NCI-H2227 treated with DMSO at 0.1 percent for 48 hours (cell line): ENCODE data around the gene CEP250.
"Not testable (repeated sequence)": the region's sequence is repeated elsewhere in the genome, so short reads cannot be mapped to it uniquely, and the experiment has no call there.

Experiments used
- DNase-seq: peaks from one replicate; lab custom pipeline; 2025; lab: John Stamatoyannopoulos, UW

The CEP250 gene

DNA sequence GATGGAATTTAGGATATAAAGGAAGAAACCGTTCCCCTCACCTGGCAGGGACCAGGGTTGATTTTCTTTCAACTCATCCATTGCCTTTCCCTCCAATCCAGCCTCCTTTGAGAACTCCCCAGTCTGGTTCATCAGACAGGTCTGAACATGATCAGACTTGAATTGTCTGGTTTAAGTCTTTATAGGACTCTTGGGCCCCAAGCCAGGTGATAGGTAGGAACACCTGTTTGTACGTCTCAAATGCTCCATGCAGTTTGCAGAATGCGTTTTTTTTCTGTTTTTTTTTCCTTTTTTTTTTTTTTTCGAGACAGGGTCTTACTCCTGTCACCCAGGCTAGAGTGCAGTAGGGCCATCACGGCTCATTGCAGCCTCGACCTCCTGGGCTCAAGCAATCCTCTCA, 4.1 kb upstream of the CEP250 start:
- no peak for DNase-seq

DNA sequence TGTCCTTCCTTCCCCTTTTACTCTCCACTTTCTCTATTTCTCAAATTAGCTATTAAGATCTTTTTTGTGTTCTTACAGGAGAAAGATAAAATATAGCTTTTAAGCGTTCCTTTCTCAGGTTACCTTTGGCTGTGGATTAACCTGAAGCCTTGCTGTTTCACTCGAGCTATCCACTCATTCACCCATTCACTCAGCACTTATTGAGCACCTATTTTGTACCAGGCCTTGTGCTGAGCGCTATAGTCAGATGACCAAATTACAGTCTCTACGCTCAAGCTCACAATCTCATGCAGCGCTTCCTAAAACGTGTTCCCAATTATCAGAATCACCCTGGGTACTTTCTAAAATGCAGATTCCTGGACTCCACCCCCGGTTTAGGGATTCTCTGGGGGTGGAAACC, 1.8 kb upstream of the CEP250 start:
- no peak for DNase-seq

DNA sequence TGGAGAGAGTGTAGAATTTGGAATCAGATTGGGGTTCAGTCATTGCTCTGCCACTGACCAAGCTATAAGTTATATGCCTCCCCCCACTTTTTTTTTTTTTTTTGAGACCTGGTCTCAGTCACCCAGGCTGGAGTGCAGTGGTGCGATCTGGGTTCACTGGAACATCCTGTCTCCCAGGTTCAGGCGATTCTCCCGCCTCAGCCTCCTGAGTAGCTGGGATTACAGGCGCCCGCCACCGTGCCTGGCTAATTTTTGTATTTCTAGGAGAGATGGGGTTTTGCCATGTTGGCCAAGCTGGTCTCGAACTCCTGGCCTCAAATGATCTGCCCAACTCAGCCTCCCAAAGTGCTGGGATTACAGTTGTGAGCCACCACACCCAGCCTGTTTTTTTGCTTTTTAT, 1.3 kb downstream of the CEP250 start:
- DNase-seq = not testable (repeated sequence)

DNA sequence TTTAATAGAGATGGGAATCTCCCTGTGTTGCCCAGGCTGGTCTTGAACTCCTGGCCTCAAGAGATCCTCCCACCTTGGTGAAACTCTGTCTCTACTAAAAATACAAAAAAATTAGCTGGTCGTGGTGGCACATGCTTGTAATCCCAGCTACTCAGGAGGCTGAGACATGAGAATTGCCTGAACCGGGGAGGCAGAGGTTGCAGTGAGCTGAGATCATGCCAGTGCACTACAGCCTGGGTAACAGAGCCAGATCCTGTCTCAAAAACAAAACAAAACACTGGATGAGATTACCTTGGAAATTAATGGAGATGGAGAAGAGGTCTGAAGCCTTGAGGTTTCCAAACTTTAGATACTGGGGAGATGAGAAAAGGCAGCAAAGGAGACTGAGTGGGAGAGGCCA, 2.1 kb downstream of the CEP250 start:
- not testable (repeated sequence) for DNase-seq

DNA sequence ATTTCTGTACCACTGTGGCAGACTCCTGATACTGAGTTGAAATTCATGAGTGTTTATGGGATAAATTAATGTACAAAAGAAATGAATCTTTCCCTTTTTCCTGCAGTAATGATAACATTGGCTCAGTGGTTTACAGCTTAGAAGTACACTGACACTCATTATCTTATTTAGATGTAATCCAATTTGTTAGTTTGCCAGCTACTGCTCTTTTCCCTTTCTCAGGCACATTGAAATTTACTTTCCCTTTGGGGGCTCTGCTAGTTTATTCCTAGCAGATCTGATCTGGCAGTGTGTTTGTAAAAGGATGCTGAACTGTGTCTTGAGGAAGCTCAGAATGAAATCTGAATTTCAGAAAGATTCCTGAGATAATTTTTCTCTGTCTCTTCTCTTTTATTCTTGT, 3.0 kb downstream of the CEP250 start:
- no peak for DNase-seq

DNA sequence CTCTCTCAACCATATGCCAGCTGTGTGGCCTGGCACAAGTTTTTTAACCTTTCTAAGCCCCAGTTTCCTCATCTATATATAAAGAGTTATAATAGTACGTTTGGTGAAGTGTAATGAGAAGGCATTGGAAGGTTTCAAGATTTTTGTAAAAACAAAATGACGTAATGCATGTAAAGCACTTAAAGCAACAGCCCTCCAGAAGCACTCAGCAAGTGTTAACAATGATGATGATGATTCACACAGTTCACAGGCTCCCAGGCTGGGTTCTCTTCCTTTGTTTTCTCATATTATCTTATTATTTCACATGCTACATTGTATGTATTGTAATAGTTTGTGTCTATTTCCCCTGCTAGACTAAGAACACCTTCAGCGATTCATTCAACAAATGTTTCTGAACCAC, 6.2 kb downstream of the CEP250 start:
- no peak for DNase-seq

DNA sequence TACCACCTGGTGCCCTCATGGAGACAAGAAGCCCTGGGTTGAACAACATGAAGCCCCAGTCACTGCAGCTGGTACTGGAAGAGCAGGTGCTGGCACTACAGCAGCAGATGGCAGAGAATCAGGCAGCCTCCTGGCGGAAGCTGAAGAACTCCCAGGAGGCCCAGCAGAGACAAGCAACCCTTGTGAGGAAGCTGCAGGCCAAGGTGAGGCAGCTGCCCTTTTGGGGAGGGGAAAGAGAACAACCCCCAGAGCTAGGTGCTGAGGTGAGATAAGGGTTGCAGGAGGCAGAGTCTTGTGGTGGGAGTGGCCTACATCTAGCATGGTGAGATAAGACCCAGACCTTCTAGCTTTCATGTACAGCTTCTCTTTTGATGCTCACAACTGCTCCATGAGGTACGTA, 7.0 kb downstream of the CEP250 start:
- DNase-seq = no peak

DNA sequence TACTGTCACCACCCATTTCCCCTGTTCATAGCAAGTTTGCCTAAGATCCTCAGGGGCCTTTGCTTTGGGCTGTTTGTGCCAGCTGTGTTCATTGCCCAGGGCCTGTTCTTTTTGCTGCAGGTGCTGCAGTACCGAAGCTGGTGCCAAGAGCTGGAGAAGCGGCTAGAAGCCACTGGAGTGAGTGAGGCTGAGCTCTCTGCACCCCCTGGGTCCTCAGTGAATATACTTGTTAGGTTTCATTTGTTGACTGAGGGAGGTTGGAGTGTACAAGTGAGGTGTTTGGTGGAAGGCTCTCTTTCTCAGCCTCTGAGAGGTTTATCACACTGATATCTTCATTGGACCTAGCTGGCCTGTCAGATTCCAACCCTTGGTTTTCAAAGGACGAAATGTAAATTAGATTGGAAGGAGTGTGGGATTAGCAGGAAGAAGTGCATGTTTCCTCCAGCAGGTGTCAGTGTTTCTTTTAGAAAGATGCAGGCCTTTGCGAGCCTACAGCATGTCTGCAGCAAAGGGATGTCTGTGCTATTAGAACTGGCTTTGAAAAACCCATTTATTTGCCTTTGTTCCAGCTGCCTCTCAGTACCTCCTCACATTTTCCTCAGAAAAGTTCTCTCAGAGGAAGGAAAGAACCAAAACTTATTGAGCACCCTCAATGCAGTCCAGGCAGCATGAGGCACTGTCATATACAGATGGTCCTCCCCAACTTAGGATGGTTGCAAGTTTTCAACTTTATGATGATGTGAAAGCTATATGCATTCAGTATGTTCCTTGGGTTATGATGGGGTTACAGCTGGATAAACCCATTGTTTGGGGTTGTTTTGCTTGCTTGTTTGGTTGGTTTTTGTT, 8.3 kb downstream of the CEP250 start:
- peak; percentile 62 for DNase-seq

DNA sequence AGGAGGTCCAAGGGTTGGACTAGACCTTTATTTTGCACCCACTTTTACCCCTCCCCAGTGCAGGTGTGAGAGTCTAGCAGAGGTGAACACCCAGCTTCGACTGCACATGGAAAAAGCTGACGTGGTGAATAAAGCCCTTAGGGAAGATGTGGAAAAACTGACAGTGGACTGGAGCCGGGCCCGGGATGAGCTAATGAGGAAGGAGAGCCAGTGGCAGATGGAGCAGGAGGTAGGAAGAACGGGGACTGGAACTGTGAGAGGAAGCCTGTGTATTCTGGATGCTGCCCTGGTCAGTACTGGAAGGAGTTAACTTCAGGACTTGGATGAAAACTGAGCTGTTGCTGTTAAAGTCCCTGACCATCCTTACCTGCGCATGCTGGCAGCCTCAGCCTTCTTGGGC, 10.6 kb downstream of the CEP250 start:
- DNase-seq = no peak

DNA sequence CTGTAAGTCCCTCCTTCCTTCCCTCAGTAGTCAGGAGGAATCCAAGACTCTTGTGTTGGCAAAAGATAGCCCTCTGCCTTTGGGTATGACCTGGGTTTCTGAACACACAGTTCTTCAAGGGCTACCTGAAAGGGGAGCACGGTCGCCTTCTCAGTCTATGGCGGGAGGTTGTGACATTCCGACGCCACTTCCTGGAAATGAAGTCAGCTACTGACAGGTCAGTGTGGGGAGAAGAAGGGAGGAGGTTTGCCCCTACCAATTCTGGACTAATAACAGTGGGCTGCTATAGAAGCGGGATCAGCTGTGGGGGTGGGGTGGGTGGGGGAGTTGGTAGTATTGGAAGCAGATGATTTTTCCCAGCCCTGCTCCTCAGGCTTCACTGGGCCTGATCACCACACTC, 11.5 kb downstream of the CEP250 start:
- DNase-seq = no peak

DNA sequence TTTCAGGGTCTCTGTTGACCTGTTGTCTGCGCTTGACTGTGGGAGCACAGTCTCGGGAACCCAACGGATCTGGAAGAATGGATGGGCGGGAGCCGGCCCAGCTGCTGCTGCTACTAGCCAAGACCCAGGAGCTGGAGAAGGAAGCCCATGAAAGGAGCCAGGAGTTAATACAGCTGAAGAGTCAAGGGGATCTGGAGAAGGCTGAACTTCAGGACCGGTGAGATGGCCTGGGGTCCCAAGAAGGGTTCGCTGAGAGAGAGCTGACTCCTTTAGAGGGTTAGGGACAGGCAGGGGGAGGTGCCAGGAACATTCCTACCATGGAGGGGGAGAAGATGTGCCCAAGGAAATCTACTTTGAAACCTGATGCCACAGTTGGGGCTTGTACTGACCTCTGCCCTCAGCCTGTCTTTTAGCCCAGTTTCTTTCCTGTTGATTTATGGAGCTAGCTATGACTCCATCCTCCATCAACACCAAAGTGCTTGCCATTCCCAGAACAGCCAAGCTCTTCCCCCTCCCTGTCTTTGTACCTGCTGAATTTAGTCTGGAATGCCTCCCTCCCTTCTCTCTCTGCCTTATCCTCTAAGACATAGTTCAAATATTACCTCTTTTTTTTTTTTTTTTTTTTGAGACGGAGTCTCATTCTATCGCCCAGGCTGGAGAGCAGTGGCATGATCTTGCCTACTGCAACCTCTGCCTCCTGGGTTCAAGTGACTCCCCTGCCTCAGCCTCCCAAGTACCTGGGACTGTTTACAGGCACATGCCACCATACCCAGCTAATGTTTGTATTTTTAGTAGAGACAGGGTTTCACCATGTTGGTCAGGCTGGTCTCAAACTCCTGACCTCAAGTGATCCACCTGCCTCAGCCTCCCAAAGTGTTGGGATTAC, 12.2 kb downstream of the CEP250 start:
- no peak for DNase-seq

DNA sequence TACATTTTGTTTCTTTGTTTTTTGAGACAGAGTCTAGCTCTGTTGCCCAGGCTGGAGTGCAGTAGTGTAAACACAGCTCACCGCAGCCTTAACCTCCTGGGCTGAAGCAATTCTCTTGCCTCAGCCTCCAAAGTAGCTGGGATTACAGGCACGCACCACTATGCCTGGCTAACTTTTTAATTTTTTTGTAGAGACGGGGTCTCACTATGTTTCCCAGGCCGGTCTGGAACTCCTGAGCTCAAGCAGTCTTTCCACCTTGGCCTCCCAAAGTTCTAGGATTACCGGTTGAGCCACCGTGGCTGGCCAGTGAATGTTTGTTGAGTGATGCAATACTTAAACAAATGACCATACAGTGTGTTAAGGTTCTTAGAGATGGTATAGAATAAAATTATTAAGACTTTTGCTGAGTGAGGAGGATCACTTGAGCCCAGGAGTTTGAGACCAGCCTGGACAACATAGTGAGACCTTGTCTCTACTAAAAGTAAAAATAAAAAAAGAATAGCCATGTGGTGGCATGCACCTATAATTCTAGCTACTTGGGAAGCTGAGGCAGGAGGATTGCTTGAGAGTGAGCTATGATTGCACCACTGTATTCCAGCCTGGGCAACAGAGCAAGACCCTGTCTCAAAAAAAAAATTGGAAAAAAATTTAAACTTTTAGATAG, 13.4 kb downstream of the CEP250 start:
- no peak for DNase-seq

DNA sequence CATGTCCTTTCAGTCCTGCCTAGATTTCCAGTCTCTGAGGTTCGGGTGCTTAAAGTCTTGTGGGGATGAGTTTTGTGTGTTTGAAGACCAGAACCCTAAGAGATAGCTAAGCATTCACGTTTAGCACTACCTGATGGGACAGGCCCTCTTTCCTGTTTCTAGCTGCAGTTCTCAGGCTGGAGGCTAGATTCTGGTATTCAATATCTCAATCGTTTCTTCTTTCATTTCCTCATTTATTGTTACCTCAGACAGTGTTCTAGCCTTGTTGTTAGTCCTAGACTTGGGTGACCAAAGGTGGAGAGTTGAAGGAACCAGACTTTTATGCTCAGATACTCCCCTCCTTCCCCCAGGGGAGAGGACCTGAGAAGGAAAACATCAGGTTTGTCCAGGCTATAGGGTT, 16.8 kb downstream of the CEP250 start:
- no peak for DNase-seq

DNA sequence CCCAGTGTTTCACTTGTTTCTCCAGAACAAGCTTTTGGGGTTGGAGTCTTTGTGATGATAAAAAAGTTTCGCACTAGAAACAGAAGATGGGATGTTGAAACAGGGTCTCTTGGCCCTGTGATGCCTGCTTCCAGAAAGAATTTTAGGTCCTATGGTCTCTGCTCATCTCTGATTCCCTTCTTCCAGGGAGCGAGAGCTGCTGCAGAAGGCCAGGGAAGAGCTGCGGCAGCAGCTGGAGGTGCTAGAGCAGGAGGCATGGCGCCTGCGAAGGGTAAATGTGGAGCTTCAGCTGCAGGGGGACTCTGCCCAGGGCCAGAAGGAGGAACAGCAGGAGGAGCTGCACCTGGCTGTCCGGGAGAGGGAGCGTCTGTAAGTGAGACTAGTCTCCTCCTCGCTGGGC, 18.3 kb downstream of the CEP250 start:
- DNase-seq = no peak

DNA sequence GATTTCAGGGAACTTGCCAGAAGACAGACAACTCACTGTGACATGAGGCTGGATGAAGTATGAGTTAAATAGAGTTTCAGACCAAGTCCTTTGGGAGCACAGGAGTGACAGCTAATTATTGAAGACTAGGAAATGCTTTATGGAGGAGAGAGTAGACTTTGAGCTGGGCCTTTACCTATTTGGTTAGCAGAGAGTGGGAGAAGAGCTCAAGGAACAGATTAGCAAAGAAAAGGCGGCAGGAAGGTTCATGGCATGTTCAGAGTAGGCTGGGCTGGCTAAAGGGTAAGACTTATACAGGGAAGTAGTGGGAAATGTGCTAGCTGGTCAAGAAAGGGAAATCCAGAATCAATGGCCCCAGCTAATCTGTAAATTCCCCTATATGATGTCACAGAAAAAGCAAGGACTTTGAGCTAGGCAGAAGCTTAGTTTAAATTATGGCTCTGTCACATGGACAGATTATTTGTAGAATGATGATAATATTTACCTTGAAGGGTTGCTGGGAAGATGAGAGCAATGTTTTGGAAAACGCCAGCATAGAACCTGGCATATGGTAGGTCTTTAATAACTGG, 19.0 kb downstream of the CEP250 start:
- DNase-seq = no peak

DNA sequence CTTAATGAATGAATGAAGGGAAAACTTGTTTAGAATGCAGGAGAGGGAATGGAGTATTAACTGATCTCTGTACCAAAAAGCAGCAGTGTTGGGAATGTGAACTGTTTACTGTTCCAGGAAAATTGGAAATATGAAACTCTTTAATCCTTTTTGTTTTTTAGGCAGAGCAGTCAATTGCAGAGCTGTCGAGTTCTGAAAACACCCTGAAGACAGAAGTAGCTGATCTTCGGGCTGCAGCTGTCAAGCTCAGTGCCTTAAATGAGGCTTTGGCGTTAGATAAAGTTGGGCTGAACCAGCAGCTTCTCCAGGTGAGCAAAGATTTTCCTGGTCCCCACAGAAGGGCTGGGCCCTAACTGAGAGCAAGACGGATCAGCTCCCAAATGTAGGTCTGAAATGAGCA, 20.9 kb downstream of the CEP250 start:
- no peak for DNase-seq

DNA sequence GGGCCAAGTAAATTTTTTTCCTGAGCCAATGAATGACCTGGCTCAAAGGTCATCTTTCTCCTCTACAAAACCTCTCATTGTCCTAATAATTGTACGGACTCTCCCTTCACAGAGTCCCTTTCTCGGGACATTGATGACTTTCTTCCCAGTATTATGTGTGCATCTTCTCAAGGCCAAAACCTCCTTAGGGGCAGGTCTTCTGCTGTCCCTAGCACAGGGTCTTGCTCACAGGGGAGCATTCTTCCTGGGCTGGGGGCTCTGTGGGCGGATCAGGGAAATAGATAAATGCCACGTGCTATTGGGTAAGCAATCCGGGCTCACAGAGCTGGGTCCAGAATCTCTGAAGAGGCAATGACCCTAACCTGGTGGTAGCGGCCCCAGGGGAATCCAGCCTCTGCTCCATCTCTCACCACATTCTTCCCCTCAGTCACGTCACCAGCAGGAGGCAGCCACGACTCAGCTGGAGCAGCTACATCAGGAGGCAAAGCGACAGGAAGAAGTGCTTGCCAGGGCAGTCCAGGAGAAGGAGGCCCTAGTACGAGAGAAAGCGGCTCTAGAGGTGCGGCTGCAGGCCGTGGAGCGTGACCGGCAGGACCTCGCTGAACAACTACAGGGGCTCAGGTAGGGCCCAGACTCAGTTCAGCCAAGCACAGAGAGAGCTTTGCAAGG, 23.5 kb downstream of the CEP250 start:
- DNase-seq = no peak

DNA sequence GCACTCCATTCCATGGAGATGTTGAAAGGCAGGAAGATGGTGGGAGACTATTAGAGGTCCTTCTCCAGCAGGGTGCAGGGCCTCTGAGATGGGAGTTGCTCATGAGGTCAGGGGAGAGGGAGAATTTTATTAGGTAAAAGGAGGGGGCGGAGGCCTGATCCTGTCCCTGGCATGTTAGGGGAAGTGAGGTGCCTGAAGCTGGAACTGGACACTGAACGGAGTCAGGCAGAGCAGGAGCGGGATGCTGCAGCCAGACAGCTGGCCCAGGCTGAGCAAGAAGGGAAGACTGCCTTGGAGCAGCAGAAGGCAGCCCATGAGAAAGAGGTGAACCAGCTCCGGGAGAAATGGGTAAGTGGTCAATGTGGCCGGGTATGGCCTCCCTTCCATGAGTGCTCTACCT, 24.4 kb downstream of the CEP250 start:
- no peak for DNase-seq

DNA sequence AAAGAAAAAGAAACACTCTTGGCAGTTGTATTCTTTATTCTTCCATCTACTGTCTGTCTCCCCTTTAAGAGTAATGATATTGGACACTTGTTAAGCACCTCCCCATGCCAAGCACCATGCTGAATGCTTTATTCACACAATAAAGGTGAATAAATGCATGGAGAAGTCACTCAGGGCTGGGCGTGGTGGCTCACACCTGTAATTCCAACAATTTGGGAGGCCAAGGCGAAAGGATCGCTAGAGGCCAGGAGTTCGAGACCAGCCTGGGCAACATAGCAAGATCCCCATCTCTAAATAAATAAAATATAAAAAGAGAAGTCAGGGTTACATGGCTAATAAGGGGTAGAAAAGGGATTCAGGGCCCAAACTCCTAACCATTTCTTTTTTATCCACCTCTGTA, 32.1 kb downstream of the CEP250 start:
- DNase-seq = no peak

DNA sequence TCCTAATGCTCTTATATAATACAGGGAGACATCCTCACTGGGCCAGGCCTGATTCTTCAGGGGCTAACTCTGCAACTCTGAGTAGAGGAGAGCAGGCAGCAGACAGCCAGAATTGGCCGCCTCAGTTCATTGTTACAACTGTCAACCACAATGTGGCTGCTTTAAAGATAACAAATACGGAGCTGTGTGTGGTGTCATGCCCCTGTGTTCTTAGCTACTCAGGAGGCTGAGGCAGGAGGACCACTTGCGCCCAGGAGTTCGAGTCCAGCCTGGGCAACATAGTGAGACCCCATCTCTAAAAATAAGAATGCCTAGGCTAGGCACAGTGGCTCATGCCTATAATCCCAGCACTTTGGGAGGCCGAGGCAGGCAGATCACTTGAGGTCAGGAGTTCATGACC, 34.3 kb downstream of the CEP250 start:
- DNase-seq = no peak

DNA sequence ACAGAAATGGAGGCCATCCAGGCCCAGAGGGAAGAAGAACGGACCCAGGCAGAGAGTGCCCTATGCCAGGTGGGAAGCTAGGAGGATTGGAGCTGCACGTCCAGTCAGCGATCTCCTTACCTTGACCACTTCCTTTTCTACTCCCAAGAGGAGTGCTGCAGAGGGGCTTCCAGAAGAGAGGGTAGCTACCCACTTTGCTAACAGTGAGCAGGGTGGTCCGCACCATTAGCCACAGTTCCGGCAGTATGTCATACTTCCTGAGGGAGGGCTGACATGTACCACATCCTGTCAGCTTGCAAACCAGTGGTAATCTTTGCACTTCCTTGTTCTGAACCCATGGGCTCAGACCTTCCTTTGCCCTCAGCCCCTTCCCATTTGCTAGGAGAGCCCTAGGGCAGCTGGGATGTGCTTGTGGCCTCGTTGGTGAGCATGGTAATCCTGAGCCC, 35.4 kb downstream of the CEP250 start:
- DNase-seq = no peak

DNA sequence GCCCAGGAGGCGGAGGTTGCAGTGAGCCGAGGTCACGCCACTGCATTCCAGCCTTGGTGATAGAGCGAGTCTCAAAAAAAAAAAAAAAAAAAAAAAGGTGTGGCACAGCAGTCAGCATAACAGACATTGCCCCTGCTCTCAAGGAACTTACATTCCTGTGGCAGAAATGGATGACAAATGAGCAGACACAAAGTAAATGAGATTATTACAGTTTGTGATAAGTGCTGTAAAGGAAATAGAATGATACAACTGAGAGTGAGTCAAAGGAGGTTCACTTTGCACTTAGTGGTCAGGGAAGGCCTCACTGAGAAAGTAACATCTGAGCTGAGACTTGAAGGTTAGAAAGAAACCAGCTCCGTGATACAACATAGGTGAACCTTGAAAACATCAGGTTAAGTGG, 36.4 kb downstream of the CEP250 start:
- DNase-seq = no peak
